Measurements from ENCODE around the gene ZFYVE27.

DNA sequence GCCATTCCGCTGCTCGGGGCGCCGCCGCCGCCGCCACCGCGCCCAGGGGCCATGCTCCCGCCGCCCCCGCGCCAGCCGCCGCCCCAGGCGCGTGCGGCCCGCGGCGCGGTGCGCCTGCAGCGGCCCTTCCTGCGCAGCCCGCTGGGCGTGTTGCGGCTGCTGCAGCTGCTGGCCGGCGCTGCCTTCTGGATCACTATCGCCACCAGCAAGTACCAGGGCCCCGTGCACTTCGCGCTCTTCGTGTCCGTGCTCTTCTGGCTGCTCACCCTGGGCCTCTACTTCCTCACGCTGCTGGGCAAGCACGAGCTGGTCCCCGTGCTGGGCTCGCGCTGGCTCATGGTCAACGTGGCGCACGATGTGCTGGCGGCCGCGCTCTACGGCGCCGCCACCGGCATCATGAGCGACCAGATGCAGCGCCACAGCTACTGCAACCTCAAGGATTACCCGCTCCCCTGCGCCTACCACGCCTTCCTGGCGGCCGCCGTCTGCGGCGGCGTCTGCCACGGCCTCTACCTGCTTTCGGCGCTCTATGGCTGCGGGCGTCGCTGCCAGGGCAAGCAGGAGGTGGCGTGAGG is 23.0 kb upstream of the ZFYVE27 start:
- TF ChIP-seq POLR2A (IDR thresholded peaks at IDR 0.05) (peak in 1 of 2 donors; percentile 50), CTCF (IDR thresholded peaks at IDR 0.05) (peak in 4 of 6 experiments; percentile 8 to 33 (median 23))

All from adrenal gland (tissue), 5 donors.